Testis (tissue), 3 donors: Measurements from ENCODE around the gene SEC24D. TPM values are rescaled to one million over a fixed set of nuclear protein-coding genes. Genes with fewer than 3 reads are reported as not detected.

ENCODE experiments used
- DNase-seq: peaks from one replicate; pipeline ENCODE4 v3.0.0-alpha.2; 2019
- H3K27ac ChIP-seq, 2 donors: fragments of 200-600 bp; sonication (generic); one replicate each; pipeline ENCODE4 v1.5.1; 2019
- H3K27me3 ChIP-seq: fragments of 200-600 bp; sonication (generic); one replicate; pipeline ENCODE4 v1.5.1; 2019
- H3K36me3 ChIP-seq: fragments of 200-600 bp; sonication (generic); one replicate; pipeline ENCODE4 v1.5.1; 2017; ENCODE audit warnings: low read depth; ENCODE audit errors: missing control alignments
- H3K4me1 ChIP-seq: fragments of 200-600 bp; sonication (generic); one replicate; pipeline ENCODE4 v1.5.1; 2019
- H3K4me3 ChIP-seq, 2 donors: fragments of 200-600 bp; sonication (generic); one replicate each; pipeline ENCODE4 v1.5.1; 2017 to 2019
- H3K9me3 ChIP-seq: fragments of 200-600 bp; sonication (generic); one replicate; pipeline ENCODE4 v1.5.1; 2017
- POLR2A ChIP-seq: fragments of 450-650 bp; IDR thresholded peaks from one replicate; pipeline ENCODE4 v1.6.1; 2017; ENCODE audit warnings: antibody characterized with exemption, mild to moderate bottlenecking, moderate library complexity
- WGBS, 2 donors: methylation state at CpG; one replicate each; pipeline ENCODE4 v1.1.5; 2018; 5-methylcytosine and 5-hydroxymethylcytosine counted together
- intact Hi-C: fragments of 100-400 bp; cut with DNase I; formaldehyde crosslinking; loops from one replicate; pipeline ENCODE4 v1.15.1; 2023; ENCODE audit warnings: low total_unique reads
- polyA plus RNA-seq: library from polyadenylated mRNA; stranded (reverse); fragments of 350-450 nt; fragmentation: Illumina TruSeq; extraction: RNeasy Lipid Tissue Mini Kit (QIAGEN cat#74804); gene quantifications from one replicate; pipeline ENCODE4 v1.2.3, GENCODE V29; 2014; ENCODE audit warnings: low read depth, low replicate concordance; ENCODE audit not compliant: insufficient read depth
- total RNA-seq, 2 donors: library from RNA; depleted of rRNA; stranded (reverse); fragments of >200 nt; gene quantifications; one replicate each; pipeline ENCODE4 v1.2.3, GENCODE V29; 2016
- TF ChIP-seq, protein P1 (sequence below), 3 experiments: fragments of 450-650 bp in 2 of 3; fragments of 200-600 bp in 1 of 3; sonication (generic) in 1 of 3; IDR thresholded peaks; one replicate each; pipeline ENCODE4 v1.5.1; 2016 to 2019; ENCODE audit warnings: antibody characterized with exemption in 3 of 3, mild to moderate bottlenecking in 2 of 3, moderate library complexity in 1 of 3

Gene SEC24D
- total and polyA plus RNA-seq, 3 donors from 2014 or later, result 53.4 to 74.1 (median 62.2) TPM

DNA sequence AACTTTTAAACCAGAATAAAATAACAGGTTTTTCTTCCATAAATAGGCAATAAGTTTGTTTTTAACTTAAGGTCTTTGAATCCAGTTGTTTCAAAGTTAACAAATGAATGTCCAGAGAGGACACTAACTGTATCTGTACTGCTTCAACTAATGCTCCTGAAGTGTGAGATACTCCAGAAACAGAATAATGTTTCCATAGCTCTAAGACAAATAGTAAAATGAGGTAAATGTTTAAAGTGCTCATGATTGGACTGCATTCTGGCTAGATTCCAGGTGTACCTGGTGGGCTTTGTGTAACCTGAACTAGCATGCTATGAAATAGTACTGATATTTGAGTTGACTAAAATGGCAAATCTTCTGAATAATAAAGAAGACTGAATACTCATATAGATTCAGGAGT is 99.0 kb downstream of the SEC24D start:
- no peak for TF ChIP-seq POLR2A
- TF ChIP-seq, protein P1, sequence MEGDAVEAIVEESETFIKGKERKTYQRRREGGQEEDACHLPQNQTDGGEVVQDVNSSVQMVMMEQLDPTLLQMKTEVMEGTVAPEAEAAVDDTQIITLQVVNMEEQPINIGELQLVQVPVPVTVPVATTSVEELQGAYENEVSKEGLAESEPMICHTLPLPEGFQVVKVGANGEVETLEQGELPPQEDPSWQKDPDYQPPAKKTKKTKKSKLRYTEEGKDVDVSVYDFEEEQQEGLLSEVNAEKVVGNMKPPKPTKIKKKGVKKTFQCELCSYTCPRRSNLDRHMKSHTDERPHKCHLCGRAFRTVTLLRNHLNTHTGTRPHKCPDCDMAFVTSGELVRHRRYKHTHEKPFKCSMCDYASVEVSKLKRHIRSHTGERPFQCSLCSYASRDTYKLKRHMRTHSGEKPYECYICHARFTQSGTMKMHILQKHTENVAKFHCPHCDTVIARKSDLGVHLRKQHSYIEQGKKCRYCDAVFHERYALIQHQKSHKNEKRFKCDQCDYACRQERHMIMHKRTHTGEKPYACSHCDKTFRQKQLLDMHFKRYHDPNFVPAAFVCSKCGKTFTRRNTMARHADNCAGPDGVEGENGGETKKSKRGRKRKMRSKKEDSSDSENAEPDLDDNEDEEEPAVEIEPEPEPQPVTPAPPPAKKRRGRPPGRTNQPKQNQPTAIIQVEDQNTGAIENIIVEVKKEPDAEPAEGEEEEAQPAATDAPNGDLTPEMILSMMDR (IDR thresholded peaks at IDR 0.05), result no peak
- intact Hi-C loops, result no loop called here
- H3K4me3 ChIP-seq, result no peak overlapping the region
- no peaks in the 10 kb centered on the region for H3K9me3 ChIP-seq
- peaks cover 7% of the 10 kb centered on the region for H3K4me1 ChIP-seq
- H3K27me3 ChIP-seq, result no peaks in the 10 kb centered on the region
- no peak for DNase-seq
- no peak overlapping the region for H3K27ac ChIP-seq
- no peaks in the 10 kb centered on the region for H3K36me3 ChIP-seq

DNA sequence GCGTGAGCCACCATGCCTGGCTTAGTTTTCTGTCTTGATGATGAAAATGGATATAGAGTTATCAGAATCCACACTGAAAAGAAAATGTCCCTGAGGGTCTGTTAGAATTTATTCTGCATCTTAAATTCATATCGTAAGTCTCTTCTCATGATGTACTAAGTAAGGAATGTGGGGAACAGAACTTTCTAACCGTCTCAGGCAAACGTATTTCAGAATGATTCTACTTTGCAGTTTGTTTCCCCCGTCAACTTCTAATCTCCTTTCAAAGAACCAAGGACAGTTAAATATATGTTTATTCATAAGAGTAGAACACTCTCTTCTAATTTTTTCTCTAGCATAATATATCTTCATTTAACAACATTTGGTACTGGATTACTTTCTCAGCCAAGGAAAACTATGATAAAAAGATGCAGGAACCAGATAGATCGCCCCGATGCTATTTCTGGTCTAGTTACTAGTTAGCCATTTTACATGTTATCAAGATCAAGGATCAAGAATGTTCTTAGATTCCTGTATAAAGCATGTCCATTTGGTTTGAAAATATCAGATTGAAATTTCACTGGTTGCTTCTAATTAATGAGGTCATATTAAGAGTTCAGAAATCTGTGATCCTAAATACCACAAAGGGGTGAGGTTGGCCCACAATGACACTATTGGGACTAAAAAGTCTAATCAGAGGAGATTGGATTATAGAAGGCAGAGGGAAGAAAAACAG is 101.3 kb downstream of the SEC24D start:
- Histone ChIP-seq H3K4me3 (no peak overlapping the region), H3K36me3 (no peaks in the 10 kb centered on the region), H3K27me3 (no peaks in the 10 kb centered on the region), H3K9me3 (no peaks in the 10 kb centered on the region), H3K4me1 (peaks cover 7% of the 10 kb centered on the region), H3K27ac (no peak overlapping the region)
- TF ChIP-seq, protein P1 (IDR thresholded peaks at IDR 0.05), result no peak
- no peak for TF ChIP-seq POLR2A
- WGBS, 2 donors, result 56 to 69% methylated on average over 7 of the region's 7 CpGs
- intact Hi-C loops, result no loop called here
- no peak for DNase-seq

DNA sequence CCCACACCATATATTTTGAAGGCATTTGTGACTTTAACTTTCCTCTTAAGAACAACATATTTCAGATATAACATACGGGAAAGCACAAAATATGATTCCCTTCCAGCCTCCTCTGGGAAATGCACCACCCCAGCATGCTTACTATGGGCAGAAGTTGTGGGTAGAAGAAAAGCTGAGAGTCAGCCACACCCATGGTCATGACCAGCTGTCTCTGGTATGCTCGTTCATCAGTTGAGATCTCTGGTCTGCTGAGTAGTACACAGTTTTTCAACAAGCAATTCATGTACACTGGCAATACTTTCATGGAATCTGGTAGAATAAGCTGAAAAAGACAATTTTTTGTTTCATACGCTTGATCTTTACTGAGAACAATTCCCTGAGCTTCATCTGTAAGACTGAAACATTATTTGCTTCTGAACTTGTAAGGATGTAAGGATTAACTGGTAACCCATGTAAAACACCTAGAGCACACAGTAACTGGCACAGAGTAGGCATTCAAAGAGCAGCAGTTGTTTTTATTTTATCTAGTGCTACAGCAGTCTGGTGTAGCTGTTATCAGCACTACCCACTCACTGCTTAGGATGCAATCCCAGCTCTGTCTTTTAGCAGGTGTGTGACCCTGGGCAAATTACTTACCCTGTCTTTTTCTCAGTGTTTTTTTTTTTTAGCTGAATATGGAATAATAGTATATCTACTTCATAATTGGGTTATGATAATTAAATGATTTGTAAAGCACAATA is 103.2 kb downstream of the SEC24D start:
- H3K9me3 ChIP-seq, result no peaks in the 10 kb centered on the region
- no peaks in the 10 kb centered on the region for H3K27me3 ChIP-seq
- no peak for DNase-seq
- no peaks in the 10 kb centered on the region for H3K4me1 ChIP-seq
- H3K27ac ChIP-seq, result no peak overlapping the region
- no peaks in the 10 kb centered on the region for H3K36me3 ChIP-seq
- intact Hi-C loops, result no loop called here
- 74 to 83% methylated on average over 3 of the region's 3 CpGs for WGBS, 2 donors
- TF ChIP-seq, protein P1 (IDR thresholded peaks at IDR 0.05), result no peak
- TF ChIP-seq POLR2A, result no peak
- H3K4me3 ChIP-seq, result no peak overlapping the region

DNA sequence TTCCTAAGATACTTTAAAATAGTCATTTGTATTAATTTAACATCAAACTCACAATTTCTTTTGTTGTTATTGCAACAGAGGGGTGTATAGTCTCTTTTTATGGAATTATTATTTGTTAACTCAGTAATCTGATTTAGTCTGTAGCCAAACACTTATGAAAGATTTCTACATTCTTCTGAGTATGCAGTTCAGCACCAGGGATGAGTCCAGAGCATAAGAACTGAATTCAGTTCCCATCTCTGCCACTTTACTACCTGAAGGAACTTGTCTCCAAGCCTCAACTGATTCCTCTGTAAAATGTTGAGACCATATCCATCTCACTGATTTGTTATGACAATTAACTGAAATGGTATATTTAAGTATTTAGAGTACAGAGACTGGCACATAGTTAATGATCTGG is 105.2 kb downstream of the SEC24D start:
- Histone ChIP-seq H3K4me1 (no peaks in the 10 kb centered on the region), H3K27me3 (no peaks in the 10 kb centered on the region), H3K9me3 (no peaks in the 10 kb centered on the region), H3K36me3 (no peaks in the 10 kb centered on the region), H3K27ac (no peak overlapping the region), H3K4me3 (no peak overlapping the region)
- intact Hi-C loops, result no loop called here
- no peak for DNase-seq
- TF ChIP-seq, protein P1 (IDR thresholded peaks at IDR 0.05), result no peak
- TF ChIP-seq POLR2A, result no peak
